Fibroblast of the aortic adventitia (primary cell): ENCODE measurements around the gene TMEM238. TPM values are rescaled to one million over a fixed set of nuclear protein-coding genes. Genes with fewer than 3 reads are reported as not detected.

Experiments
- DNase-seq: peaks from one replicate; pipeline ENCODE4 v3.0.0-alpha.2; 2010; ENCODE audit warnings: low read depth
- H3K4me3 ChIP-seq: 2 replicates; pipeline ENCODE4 v1.5.1; 2011; ENCODE audit warnings: low read depth, mild to moderate bottlenecking, control low read depth, low read length, moderate library complexity
- CTCF ChIP-seq: IDR thresholded peaks from 2 replicates; pipeline ENCODE4 v1.5.1; 2011; ENCODE audit warnings: mild to moderate bottlenecking, low read length, control low read depth, inconsistent platforms; ENCODE audit not compliant: insufficient read depth
- total RNA-seq: library from RNA; depleted of rRNA; stranded (reverse); fragments of >200 nt; gene quantifications from 2 replicates; pipeline ENCODE4 v1.2.3, GENCODE V29; 2012; ENCODE audit warnings: low replicate concordance

TMEM238 gene
- total RNA-seq, 1 donor, result not detected

- no peak for DNase-seq
- no peak for TF ChIP-seq CTCF
- H3K4me3 ChIP-seq, result no peak within 1 kb of the TSS
Observed at GRCh38 chr19:55362990-55363716, 20.9 kb downstream of the TMEM238 start, which contains the start of gene GARIN5B. GARIN5B (minus strand) TSS chr19:55363260; CDS start chr19:55363066, 194 bp downstream.

GRCh38 chr19:55362174-55362989, 21.7 kb downstream of the TMEM238 start:
- no peak overlapping the region for H3K4me3 ChIP-seq
- no peak for TF ChIP-seq CTCF
- no peak for DNase-seq

GRCh38 chr19:55360902-55361301, 23.2 kb downstream of the TMEM238 start:
- DNase-seq, result no peak
- no peak for TF ChIP-seq CTCF
- no peak overlapping the region for H3K4me3 ChIP-seq

GRCh38 chr19:55358943-55359908, 24.9 kb downstream of the TMEM238 start:
- no peak overlapping the region for H3K4me3 ChIP-seq
- no peak for DNase-seq
- no peak for TF ChIP-seq CTCF

- TF ChIP-seq CTCF, result no peak
- no peak overlapping the region for H3K4me3 ChIP-seq
- DNase-seq, result no peak
Observed at GRCh38 chr19:55358493-55358892, 25.6 kb downstream of the TMEM238 start.

- no peak for DNase-seq
- TF ChIP-seq CTCF, result no peak
- no peak overlapping the region for H3K4me3 ChIP-seq
Observed at GRCh38 chr19:55355213-55355821, 28.8 kb downstream of the TMEM238 start.
